ENCODE data around the gene FGF22. TPM values are rescaled to one million over a fixed set of nuclear protein-coding genes. Genes with fewer than 3 reads are reported as not detected.
"Not testable (repeated sequence)": the region's sequence is repeated elsewhere in the genome, so short reads cannot be mapped to it uniquely, and the experiment has no call there.

Gene FGF22
- total RNA-seq, 1 donor from 2014 or later = not detected

GRCh38 chr19:668675-669434 lies 29.2 kb downstream of the FGF22 start:
- intact Hi-C loops (cut with micrococcal nuclease) = loop anchor here (5.0 kb wide), 1 partner anchor 63 kb away; no protein-coding TSS in a partner anchor
- ATAC-seq, DNase-seq: not testable (repeated sequence)

DNA sequence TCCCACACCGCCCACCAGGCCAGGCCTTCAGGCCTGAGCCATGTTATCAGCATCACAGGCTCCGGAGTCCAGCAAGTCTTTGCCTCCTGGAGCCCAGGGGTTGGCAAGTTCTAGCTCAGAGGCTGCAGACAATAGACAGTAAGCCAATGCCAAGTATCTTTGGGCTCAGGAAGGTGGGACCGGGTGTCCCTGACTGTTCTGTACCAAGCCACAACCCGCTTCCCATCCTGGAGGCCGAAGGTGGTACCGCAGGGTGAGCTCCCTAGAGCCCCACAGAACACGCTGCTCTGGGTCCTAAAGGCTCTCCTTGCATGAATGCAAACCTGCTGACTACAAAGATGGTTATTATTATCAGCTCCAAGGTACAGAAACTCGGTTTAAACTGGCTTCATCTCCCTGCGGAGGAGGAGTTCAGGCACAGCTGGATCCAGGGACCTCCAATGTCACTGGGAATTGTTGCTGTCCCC lies 31.0 kb downstream of the FGF22 start:
- intact Hi-C loops (cut with micrococcal nuclease) = no loop called here
- DNase-seq (no peak), ATAC-seq (no peak)

DNA sequence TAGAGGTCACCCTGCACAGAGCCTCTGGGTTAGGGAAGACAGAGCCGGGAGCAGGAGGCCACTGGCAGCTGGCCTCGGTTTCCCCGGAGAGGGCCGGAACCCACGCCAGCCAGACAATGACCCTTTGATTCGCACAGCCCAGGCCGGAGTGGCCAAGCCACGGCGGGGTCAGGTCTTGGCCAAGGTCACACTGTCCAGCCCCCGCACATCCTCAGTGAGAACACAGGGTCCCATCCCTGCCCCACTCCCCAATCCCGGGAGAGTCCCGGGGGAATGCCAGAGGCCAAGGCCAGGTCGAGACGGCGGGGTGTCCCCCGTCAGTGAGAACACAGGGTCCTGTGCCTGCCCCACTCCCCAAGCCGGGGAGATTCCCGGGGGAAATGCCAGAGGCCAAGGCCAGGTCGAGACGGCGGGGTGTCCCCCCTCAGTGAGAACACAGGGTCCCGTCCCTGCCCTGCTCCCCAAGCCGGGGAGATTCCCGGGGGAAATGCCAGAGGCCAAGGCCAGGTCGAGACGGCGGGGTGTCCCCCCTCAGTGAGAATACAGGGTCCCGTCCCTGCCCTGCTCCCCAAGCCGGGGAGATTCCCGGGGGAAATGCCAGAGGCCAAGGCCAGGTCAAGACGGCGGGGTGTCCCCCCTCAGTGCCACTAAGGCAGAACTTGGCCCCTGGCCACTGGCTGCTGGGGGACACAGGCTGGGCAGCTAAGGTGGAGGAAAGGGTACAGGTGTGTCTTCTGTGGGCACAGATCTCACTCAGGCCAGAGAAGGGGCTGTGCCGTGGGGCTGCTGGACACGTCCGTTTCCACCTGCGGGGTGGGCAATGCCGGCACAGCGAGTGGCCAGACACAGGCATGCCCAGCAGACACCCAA lies 34.8 kb downstream of the FGF22 start:
- DNase-seq (peak; percentile 73), ATAC-seq (peak; percentile 3)
- intact Hi-C loops (cut with micrococcal nuclease) = no loop called here

GRCh38 chr19:676007-676338 lies 36.3 kb downstream of the FGF22 start:
- intact Hi-C loops (cut with micrococcal nuclease) = no loop called here
- ATAC-seq = peak; percentile 6
- no peak for DNase-seq

DNA sequence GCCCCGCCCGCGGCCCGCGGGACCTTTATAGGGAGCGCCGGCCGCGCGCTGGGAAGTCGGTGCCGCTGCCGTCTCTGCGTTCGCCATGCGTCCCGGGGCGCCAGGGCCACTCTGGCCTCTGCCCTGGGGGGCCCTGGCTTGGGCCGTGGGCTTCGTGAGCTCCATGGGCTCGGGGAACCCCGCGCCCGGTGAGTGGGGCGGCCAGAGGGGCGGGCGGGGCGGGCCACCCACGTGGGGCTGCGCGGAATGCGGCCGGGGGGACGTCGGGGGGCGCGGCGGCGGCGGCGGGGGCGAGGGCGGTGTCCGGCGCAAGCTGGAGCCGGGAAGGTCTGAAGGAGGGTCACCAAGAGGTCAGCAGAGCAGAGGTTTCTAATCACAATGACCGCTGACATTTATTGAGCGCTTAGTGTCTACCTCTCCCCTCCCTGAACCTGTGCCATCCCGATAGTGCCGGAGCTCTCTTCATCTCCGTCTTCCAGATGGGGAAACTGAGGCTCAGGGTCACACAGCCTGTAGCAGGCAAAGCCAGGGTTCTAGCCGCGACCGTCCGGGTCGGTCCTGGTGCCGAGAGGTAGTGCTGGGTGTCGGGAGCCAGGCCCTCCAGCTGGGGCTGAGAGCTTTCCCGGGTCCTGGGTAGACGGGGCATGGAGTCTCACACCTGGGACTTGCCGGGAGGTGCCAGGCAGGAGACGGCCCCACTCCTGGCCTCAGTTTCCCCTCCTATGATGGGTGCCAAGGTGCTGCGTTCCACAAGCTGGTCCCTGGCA lies 36.8 kb downstream of the FGF22 start, which contains the start of gene FSTL3:
Gene FSTL3 (plus strand): TSS at position 54 of the 767 bp plus-strand sequence. CDS start 32 bp downstream, at position 86.
- peak; percentile 79 for DNase-seq
- no peak for ATAC-seq

GRCh38 chr19:677201-677600 lies 37.5 kb downstream of the FGF22 start:
- intact Hi-C loops (cut with micrococcal nuclease) = no loop called here
- peak; percentile 85 for DNase-seq
- peak; percentile 37 for ATAC-seq

More for the DNA sequence above, 36.8 kb downstream of the FGF22 start, which contains the start of gene FSTL3:
- intact Hi-C loops (cut with micrococcal nuclease) = no loop called here

- intact Hi-C loops (cut with micrococcal nuclease) = no loop called here
- ATAC-seq = no peak
- no peak for DNase-seq
Observed at GRCh38 chr19:677601-678436, 38.1 kb downstream of the FGF22 start.

GRCh38 chr19:678791-679388 lies 39.2 kb downstream of the FGF22 start:
- DNase-seq = no peak
- intact Hi-C loops (cut with micrococcal nuclease) = no loop called here
- ATAC-seq = no peak

- ATAC-seq = peak; percentile 17
- intact Hi-C loops (cut with micrococcal nuclease) = no loop called here
Observed at GRCh38 chr19:679418-680286, 40.0 kb downstream of the FGF22 start.

GRCh38 chr19:680287-681028 lies 40.8 kb downstream of the FGF22 start:
- intact Hi-C loops (cut with micrococcal nuclease) = no loop called here
- ATAC-seq = peak; percentile 82
- peak; percentile 100 for DNase-seq

More at GRCh38 chr19:679418-680286, 40.0 kb downstream of the FGF22 start:
- DNase-seq = peak; percentile 82

GRCh38 chr19:681029-682019 lies 41.6 kb downstream of the FGF22 start:
- intact Hi-C loops (cut with micrococcal nuclease) = no loop called here
- ATAC-seq = no peak
- DNase-seq = peak; percentile 91

GRCh38 chr19:682678-683320 lies 43.1 kb downstream of the FGF22 start:
- intact Hi-C loops (cut with micrococcal nuclease) = no loop called here
- no peak for DNase-seq
- no peak for ATAC-seq

GRCh38 chr19:685454-685931 lies 45.8 kb downstream of the FGF22 start:
- no peak for DNase-seq
- intact Hi-C loops (cut with micrococcal nuclease) = no loop called here

GRCh38 chr19:686589-687297 lies 47.1 kb downstream of the FGF22 start:
- DNase-seq (no peak), ATAC-seq (no peak)
- intact Hi-C loops (cut with micrococcal nuclease) = no loop called here

More at GRCh38 chr19:685454-685931, 45.8 kb downstream of the FGF22 start:
- ATAC-seq = no peak
